Measurements from ENCODE around the gene PTPN1.

Gene PTPN1

DNA sequence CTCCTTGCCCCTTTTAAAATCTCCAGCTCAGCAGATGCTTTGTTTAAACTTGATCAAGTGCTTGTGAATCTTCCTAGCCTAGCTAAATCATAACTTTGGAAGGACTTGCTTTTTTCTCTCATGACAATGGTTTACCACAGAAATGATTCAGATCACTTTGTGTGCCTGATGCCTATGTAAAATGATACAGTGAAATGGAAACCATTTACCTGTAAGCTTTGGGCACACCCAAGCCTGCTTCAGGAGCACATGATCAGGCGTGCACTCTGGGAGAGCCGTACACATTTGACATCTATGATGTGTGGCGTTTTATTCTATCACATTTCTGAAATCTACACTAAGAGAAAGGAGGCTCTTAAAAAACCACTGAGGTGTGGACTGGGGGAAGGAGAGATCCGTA is 41.1 kb downstream of the PTPN1 start:
- H3K4me3 ChIP-seq (ENCODE audit: low read depth, low read length), result no peak overlapping the region
- in situ Hi-C loops (cut with HindIII; ENCODE audit: low sequenced_read_pairs), result no loop called here
- DNase-seq (ENCODE audit: low read depth), result no peak
- TF ChIP-seq, protein P1, sequence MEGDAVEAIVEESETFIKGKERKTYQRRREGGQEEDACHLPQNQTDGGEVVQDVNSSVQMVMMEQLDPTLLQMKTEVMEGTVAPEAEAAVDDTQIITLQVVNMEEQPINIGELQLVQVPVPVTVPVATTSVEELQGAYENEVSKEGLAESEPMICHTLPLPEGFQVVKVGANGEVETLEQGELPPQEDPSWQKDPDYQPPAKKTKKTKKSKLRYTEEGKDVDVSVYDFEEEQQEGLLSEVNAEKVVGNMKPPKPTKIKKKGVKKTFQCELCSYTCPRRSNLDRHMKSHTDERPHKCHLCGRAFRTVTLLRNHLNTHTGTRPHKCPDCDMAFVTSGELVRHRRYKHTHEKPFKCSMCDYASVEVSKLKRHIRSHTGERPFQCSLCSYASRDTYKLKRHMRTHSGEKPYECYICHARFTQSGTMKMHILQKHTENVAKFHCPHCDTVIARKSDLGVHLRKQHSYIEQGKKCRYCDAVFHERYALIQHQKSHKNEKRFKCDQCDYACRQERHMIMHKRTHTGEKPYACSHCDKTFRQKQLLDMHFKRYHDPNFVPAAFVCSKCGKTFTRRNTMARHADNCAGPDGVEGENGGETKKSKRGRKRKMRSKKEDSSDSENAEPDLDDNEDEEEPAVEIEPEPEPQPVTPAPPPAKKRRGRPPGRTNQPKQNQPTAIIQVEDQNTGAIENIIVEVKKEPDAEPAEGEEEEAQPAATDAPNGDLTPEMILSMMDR (IDR thresholded peaks at IDR 0.05; ENCODE audit: low read depth, low read length, missing control alignments), result no peak

DNA sequence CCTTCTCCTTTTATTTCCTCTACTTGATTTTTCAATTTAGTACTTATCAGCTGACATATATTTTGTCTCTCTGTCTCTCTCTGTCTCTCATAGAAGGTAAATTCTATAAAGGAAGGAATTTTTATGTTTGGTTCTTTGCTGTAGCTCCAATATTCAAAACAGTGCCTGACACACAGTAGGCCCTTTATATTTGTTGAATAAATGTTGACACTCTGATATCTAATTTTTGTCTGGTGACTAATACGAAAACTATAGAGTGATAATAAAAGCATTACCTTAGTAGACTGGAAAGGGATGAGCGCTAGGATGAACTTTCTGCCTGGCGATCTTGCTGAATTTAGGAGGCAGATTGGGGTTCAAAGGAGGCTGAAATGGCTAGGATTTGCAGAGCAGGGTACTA is 42.8 kb downstream of the PTPN1 start:
- TF ChIP-seq, protein P1 (IDR thresholded peaks at IDR 0.05; ENCODE audit: low read depth, low read length, missing control alignments), result no peak
- no peak overlapping the region for H3K4me3 ChIP-seq (ENCODE audit: low read depth, low read length)
- no peak for DNase-seq (ENCODE audit: low read depth)
- in situ Hi-C loops (cut with HindIII; ENCODE audit: low sequenced_read_pairs), result no loop called here

DNA sequence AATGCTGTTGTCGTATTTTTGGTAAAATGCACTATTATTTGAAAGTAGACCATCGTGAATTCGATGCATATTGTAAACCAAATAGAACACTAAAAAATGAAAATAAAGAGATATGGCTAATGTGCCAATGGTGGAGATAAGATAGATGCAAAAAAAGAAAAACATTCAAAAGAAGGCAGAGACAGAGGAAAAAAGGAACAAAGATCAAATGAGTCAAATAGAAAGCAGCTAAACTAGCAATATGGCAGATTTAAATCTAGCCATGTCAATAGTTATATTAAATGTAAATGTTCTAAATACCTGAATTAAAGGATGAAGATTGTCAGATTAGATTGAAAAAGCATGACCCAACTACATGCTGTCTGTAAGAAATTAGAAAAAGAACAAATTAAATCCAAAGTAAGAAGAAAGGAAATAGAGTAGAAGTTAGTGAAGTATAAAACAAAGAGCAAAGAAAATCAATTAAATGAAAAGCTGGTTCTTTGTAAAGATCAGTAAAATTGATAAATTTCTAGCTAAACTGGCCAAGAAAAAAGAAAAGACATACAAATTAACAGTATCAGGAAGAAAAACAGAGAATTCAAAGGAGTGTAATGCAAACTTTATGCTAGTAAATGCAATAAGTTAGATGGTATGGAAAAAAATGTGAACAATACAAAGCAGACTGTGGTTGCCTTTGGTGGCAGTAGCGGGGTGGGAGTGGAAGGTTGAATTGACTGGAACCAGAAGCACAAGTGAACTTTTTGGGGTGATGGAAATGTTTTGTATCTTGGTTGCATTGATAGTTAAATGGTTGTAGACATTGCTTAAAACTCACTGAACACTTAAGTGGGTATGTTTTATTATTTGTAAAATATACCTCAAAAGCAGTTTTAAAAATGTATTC is 44.8 kb downstream of the PTPN1 start:
- in situ Hi-C loops (cut with HindIII; ENCODE audit: low sequenced_read_pairs), result no loop called here
- H3K4me3 ChIP-seq (ENCODE audit: low read depth, low read length), result no peak overlapping the region
- DNase-seq (ENCODE audit: low read depth), result no peak
- TF ChIP-seq, protein P1 (IDR thresholded peaks at IDR 0.05; ENCODE audit: low read depth, low read length, missing control alignments), result no peak

DNA sequence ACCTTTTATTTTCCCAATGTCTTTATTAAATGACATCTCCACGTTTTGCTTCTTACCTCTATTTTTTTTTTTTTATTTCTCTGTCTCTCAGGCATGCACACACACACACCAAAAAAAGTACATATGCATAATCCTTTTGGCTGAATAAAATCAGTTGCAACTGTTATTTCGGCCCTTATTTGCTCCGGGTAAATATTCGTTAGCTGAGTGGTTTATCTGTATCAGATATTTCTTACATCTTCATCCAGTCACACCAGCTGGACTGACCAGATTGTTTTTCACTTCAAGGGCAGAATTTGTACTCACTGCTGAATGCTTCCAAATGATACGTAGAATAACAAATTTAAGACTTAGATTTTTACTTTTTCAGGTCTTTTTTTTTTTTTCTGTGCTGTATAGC is 45.5 kb downstream of the PTPN1 start:
- TF ChIP-seq, protein P1 (IDR thresholded peaks at IDR 0.05; ENCODE audit: low read depth, low read length, missing control alignments), result no peak
- H3K4me3 ChIP-seq (ENCODE audit: low read depth, low read length), result no peak overlapping the region
- in situ Hi-C loops (cut with HindIII; ENCODE audit: low sequenced_read_pairs), result no loop called here
- no peak for DNase-seq (ENCODE audit: low read depth)

DNA sequence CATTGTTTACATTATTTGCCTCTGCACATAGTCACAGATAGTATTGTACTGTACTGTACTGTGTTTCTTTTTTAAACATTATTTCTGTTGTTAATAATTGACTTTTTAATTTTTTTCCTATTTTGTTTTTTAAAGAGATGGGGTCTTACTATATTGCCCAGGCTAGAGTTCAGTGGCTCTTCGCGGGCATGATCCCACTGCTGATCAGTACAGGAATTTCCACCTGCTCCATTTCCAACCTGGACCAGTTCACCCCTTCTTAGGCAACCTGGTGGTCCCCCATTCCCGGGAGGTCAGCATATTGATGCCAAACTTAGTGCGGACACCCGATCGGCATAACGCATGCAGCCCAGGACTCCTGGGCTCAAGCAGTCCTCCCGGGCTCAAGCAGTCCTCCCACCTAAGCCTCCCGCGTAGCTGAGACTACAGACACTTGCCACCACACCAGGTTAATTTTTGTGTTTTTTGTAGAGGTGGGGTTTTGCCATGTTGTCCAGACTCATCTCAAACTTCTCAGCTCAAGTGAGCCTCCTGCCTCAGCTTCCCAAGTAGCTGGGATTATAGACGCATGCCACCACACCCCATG is 47.5 kb downstream of the PTPN1 start:
- in situ Hi-C loops (cut with HindIII; ENCODE audit: low sequenced_read_pairs), result no loop called here
- DNase-seq (ENCODE audit: low read depth), result no peak
- TF ChIP-seq, protein P1 (IDR thresholded peaks at IDR 0.05; ENCODE audit: low read depth, low read length, missing control alignments), result no peak
- no peak overlapping the region for H3K4me3 ChIP-seq (ENCODE audit: low read depth, low read length)

DNA sequence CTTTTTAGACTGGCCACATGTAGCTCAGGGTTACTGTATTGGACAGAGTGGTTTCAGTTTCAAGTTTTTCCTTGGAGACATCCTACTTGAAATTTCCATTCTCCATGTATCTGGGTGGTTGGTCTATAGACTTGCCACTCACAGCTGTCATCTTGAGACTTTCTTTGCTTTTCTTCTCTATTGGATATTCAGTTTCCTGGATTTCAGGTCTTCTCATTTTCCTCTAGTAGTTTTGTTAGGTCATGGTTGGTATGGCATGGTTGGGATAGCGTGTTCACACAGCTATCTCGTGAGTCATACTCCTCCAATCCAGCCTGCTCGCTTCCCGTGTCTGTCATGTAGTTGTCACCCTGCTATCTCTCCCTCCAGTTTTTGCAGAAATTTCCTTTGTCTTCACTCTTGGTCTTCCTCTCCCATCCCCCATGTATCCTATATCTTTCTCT is 48.3 kb downstream of the PTPN1 start:
- DNase-seq (ENCODE audit: low read depth), result no peak
- in situ Hi-C loops (cut with HindIII; ENCODE audit: low sequenced_read_pairs), result no loop called here
- H3K4me3 ChIP-seq (ENCODE audit: low read depth, low read length), result no peak overlapping the region
- TF ChIP-seq, protein P1 (IDR thresholded peaks at IDR 0.05; ENCODE audit: low read depth, low read length, missing control alignments), result no peak

Measured in astrocyte of the cerebellum (primary cell).